Mesendoderm (in vitro differentiated cells): ENCODE data around the gene NEK7.

Experiments used
- DNase-seq: peaks from one replicate; pipeline ENCODE4 v3.0.0; 2013
- H2AK5ac ChIP-seq: 2 replicates; pipeline ENCODE4 v1.6.1; 2013; ENCODE audit warnings: low read length, inconsistent platforms
- H2BK120ac ChIP-seq: 2 replicates; pipeline ENCODE4 v1.6.1; 2013; ENCODE audit warnings: low read depth, mild to moderate bottlenecking, low read length, moderate library complexity, mixed read lengths
- H2BK15ac ChIP-seq: replicated peaks from 2 replicates; pipeline ENCODE4 v1.6.1; 2013; ENCODE audit warnings: low read depth, mild to moderate bottlenecking, moderate library complexity
- H2BK5ac ChIP-seq: 2 replicates; pipeline ENCODE4 v1.6.1; 2013; ENCODE audit warnings: low read length, inconsistent platforms
- H3K18ac ChIP-seq: 2 replicates; pipeline ENCODE4 v1.6.1; 2013; ENCODE audit warnings: mild to moderate bottlenecking, low read length, mixed read lengths
- H3K23ac ChIP-seq: one replicate; pipeline ENCODE4 v1.6.1; 2013; ENCODE audit warnings: low read length
- H3K27ac ChIP-seq: 2 replicates; pipeline ENCODE4 v1.5.1; 2013; ENCODE audit warnings: low read depth, mild to moderate bottlenecking, inconsistent platforms, low read length, moderate library complexity
- H3K27me3 ChIP-seq: 2 replicates; pipeline ENCODE4 v1.6.1; 2013; ENCODE audit warnings: low read length, control low read depth, mild to moderate bottlenecking, inconsistent platforms; ENCODE audit not compliant: insufficient read depth, poor library complexity
- H3K36me3 ChIP-seq: 2 replicates; pipeline ENCODE4 v1.6.1; 2013; ENCODE audit warnings: low read length, inconsistent platforms; ENCODE audit not compliant: control insufficient read depth, insufficient read depth
- H3K4ac ChIP-seq: one replicate; pipeline ENCODE4 v1.6.1; 2013; ENCODE audit warnings: low read depth, mild to moderate bottlenecking, low read length, moderate library complexity
- H3K4me1 ChIP-seq: 2 replicates; pipeline ENCODE4 v1.6.1; 2013; ENCODE audit warnings: low read depth, low read length, inconsistent platforms; ENCODE audit not compliant: control insufficient read depth
- H3K4me2 ChIP-seq: 2 replicates; pipeline ENCODE4 v1.6.1; 2013; ENCODE audit warnings: low read length
- H3K4me3 ChIP-seq: 2 replicates; pipeline ENCODE4 v1.5.1; 2013; ENCODE audit warnings: mild to moderate bottlenecking, low read length
- H3K56ac ChIP-seq: one replicate; pipeline ENCODE4 v1.6.1; 2013; ENCODE audit warnings: low read length
- H3K79me1 ChIP-seq: 2 replicates; pipeline ENCODE4 v1.6.1; 2013; ENCODE audit warnings: low read length, inconsistent platforms
- H3K79me2 ChIP-seq: 2 replicates; pipeline ENCODE4 v1.6.1; 2013; ENCODE audit warnings: mild to moderate bottlenecking, low read length; ENCODE audit not compliant: control insufficient read depth, insufficient read depth
- H3K9ac ChIP-seq: 2 replicates; pipeline ENCODE4 v1.6.1; 2013; ENCODE audit warnings: low read length, inconsistent platforms
- H4K5ac ChIP-seq: one replicate; pipeline ENCODE4 v1.6.1; 2013; ENCODE audit warnings: low read length
- H4K8ac ChIP-seq: one replicate; pipeline ENCODE4 v1.6.1; 2013; ENCODE audit warnings: low read depth, mild to moderate bottlenecking, control low read depth, low read length, moderate library complexity
- WGBS: extraction: QIAGEN DNeasy Blood & Tissue Kit; methylation state at CpG from one replicate; pipeline ENCODE4 v1.1.7; 2013; ENCODE audit warnings: low lambda C conversion rate, missing lambda C conversion rate; ENCODE audit not compliant: insufficient coverage; ENCODE audit errors: extremely low coverage; 5-methylcytosine and 5-hydroxymethylcytosine counted together

Gene NEK7

GRCh38 chr1:198184516-198184915 is 27.7 kb downstream of the NEK7 start:
- Histone ChIP-seq H3K36me3 (no peaks in the 10 kb centered on the region), H2BK15ac (no peak overlapping the region), H4K5ac (no peak overlapping the region), H3K27me3 (no peaks in the 10 kb centered on the region), H2AK5ac (no peak overlapping the region), H3K56ac (no peak overlapping the region), H3K4ac (no peak overlapping the region), H3K9ac (no peak overlapping the region), H3K4me3 (no peak overlapping the region), H3K79me2 (peaks cover 13% of the 10 kb centered on the region), H3K23ac (no peak overlapping the region), H3K27ac (no peak overlapping the region), H2BK120ac (no peak overlapping the region), H3K79me1 (peaks cover 7% of the 10 kb centered on the region), H3K4me1 (peaks cover 9% of the 10 kb centered on the region), H3K18ac (no peak overlapping the region), H4K8ac (no peak overlapping the region), H3K4me2 (no peak overlapping the region), H2BK5ac (no peak overlapping the region)
- no peak for DNase-seq
- WGBS: no CpG with 5 or more reads among the region's 4 CpGs

GRCh38 chr1:198185146-198185545 is 28.3 kb downstream of the NEK7 start:
- H3K18ac ChIP-seq: no peak overlapping the region
- H3K4me1 ChIP-seq: peaks cover 8% of the 10 kb centered on the region
- H3K23ac ChIP-seq: no peak overlapping the region
- no peak overlapping the region for H3K27ac ChIP-seq
- H4K8ac ChIP-seq: no peak overlapping the region
- H4K5ac ChIP-seq: no peak overlapping the region
- peaks cover 7% of the 10 kb centered on the region for H3K79me1 ChIP-seq
- no peak for DNase-seq
- H2BK120ac ChIP-seq: no peak overlapping the region
- H3K56ac ChIP-seq: no peak overlapping the region
- H3K9ac ChIP-seq: no peak overlapping the region
- H3K4me2 ChIP-seq: no peak overlapping the region
- no peak overlapping the region for H3K4me3 ChIP-seq
- H3K79me2 ChIP-seq: peaks cover 10% of the 10 kb centered on the region
- H3K4ac ChIP-seq: no peak overlapping the region
- no peaks in the 10 kb centered on the region for H3K27me3 ChIP-seq
- no peak overlapping the region for H2BK15ac ChIP-seq
- WGBS: no CpG with 5 or more reads among the region's 3 CpGs
- no peak overlapping the region for H2AK5ac ChIP-seq
- H2BK5ac ChIP-seq: no peak overlapping the region
- no peaks in the 10 kb centered on the region for H3K36me3 ChIP-seq

- Histone ChIP-seq H3K4ac (no peak overlapping the region), H3K4me2 (no peak overlapping the region), H3K56ac (no peak overlapping the region), H2BK5ac (no peak overlapping the region), H2AK5ac (no peak overlapping the region), H3K23ac (no peak overlapping the region), H3K4me3 (no peak overlapping the region), H2BK120ac (no peak overlapping the region), H2BK15ac (no peak overlapping the region), H3K36me3 (no peaks in the 10 kb centered on the region), H3K4me1 (peaks cover 8% of the 10 kb centered on the region), H4K5ac (no peak overlapping the region), H3K27ac (no peak overlapping the region), H3K79me1 (peaks cover 7% of the 10 kb centered on the region), H3K79me2 (peaks cover 8% of the 10 kb centered on the region), H3K9ac (no peak overlapping the region), H3K27me3 (no peaks in the 10 kb centered on the region), H3K18ac (no peak overlapping the region), H4K8ac (no peak overlapping the region)
- DNase-seq: no peak
- no CpG with 5 or more reads among the region's 2 CpGs for WGBS
Observed at GRCh38 chr1:198185759-198186158, 29.0 kb downstream of the NEK7 start.

GRCh38 chr1:198186916-198187580 is 30.2 kb downstream of the NEK7 start:
- Histone ChIP-seq H3K79me1 (peaks cover 7% of the 10 kb centered on the region), H2BK15ac (no peak overlapping the region), H2BK5ac (no peak overlapping the region), H3K27ac (no peak overlapping the region), H3K79me2 (peaks cover 8% of the 10 kb centered on the region), H4K8ac (no peak overlapping the region), H3K4me1 (peaks cover 8% of the 10 kb centered on the region), H3K23ac (no peak overlapping the region), H3K4ac (no peak overlapping the region), H3K9ac (no peak overlapping the region), H3K27me3 (no peaks in the 10 kb centered on the region), H3K4me3 (no peak overlapping the region), H2BK120ac (no peak overlapping the region), H3K36me3 (no peaks in the 10 kb centered on the region), H2AK5ac (no peak overlapping the region), H3K4me2 (no peak overlapping the region), H3K18ac (peak overlapping the region; percentile 75), H4K5ac (no peak overlapping the region), H3K56ac (no peak overlapping the region)
- WGBS: no CpG with 5 or more reads among the region's 2 CpGs
- DNase-seq: no peak

- Histone ChIP-seq H3K56ac (peak overlapping the region; percentile 10), H3K4me3 (no peak overlapping the region), H3K27me3 (no peaks in the 10 kb centered on the region), H3K4me1 (peaks cover 8% of the 10 kb centered on the region), H3K4ac (no peak overlapping the region), H3K79me2 (peaks cover 8% of the 10 kb centered on the region), H2AK5ac (no peak overlapping the region), H3K36me3 (no peaks in the 10 kb centered on the region), H3K23ac (no peak overlapping the region), H4K5ac (no peak overlapping the region), H3K9ac (no peak overlapping the region), H4K8ac (peak overlapping the region; percentile 89), H2BK15ac (peak overlapping the region; percentile 46), H3K27ac (peak overlapping the region; percentile 39), H2BK5ac (no peak overlapping the region), H3K79me1 (peaks cover 7% of the 10 kb centered on the region), H2BK120ac (no peak overlapping the region), H3K18ac (peak overlapping the region; percentile 96), H3K4me2 (no peak overlapping the region)
- peak; percentile 64 for DNase-seq
- no CpG with 5 or more reads among the region's 3 CpGs for WGBS
Observed at GRCh38 chr1:198187973-198188588, 31.3 kb downstream of the NEK7 start.
